Pancreas (tissue), 10 donors: ENCODE results near the gene DDX56. TPM values are rescaled to one million over a fixed set of nuclear protein-coding genes. Genes with fewer than 3 reads are reported as not detected.

Experiments
- ATAC-seq, 4 donors: fragments of 200-7000 bp; cut with Tn5 transposase; one replicate each; pipeline versions ENCODE4 v1.8.0 to v1.9.1; 2020; ENCODE audit warnings: mild to moderate bottlenecking in 4 of 4, moderate library complexity in 4 of 4
- DNase-seq, 6 donors: peaks; one replicate each; pipeline ENCODE4 v3.0.0-alpha.2; 2020
- FAIRE-seq: peaks from 2 replicates; lab custom pipeline; 2012; peaks lifted over from hg19 to GRCh38; lab: Jason Lieb, UNC
- H3K27ac ChIP-seq, 4 donors: fragments of 200-600 bp; sonication (generic); 1 replicate in 3 of 4; 2 replicates in 1 of 4; pipeline versions ENCODE4 v1.5.0 to v1.8.0; 2020
- H3K27me3 ChIP-seq, 4 donors: fragments of 200-600 bp; one replicate each; pipeline ENCODE4 v1.8.0; 2021
- H3K36me3 ChIP-seq, 3 donors: fragments of 200-600 bp; sonication (generic) in 1 of 3; one replicate each; pipeline versions ENCODE4 v1.5.0 to v1.8.0; 2020 to 2021
- H3K4me1 ChIP-seq, 3 donors: fragments of 200-600 bp; one replicate each; pipeline ENCODE4 v1.8.0; 2021
- H3K4me3 ChIP-seq, 4 donors: fragments of 200-600 bp; sonication (generic) in 2 of 4; one replicate each; pipeline versions ENCODE4 v1.5.0 to v1.8.0; 2020 to 2021
- H3K9me3 ChIP-seq, 4 donors: fragments of 200-600 bp; one replicate each; pipeline ENCODE4 v1.8.0; 2021
- WGBS, 2 donors: extraction: QIAGEN DNeasy Blood & Tissue Kit; methylation state at CpG; one replicate each; pipeline ENCODE4 v1.1.7; 2013; 5-methylcytosine and 5-hydroxymethylcytosine counted together
- intact Hi-C, 3 donors: fragments of 100-400 bp; cut with DNase I; formaldehyde crosslinking; loops; one replicate each; pipeline versions ENCODE4 v1.11.1 to v1.14.2; 2022
- polyA plus RNA-seq, 2 donors: library from polyadenylated mRNA; stranded (reverse); fragments of 200-250 nt; gene quantifications; one replicate each; pipeline ENCODE4 v1.2.3, GENCODE V29; 2013
- total RNA-seq, 6 donors: library from RNA; stranded (reverse); fragmentation: NEBNext Ultra II Directional in 4 of 6; extraction: Animal tissue kit (Norgen Biotek cat#: 25700) in 4 of 6; gene quantifications; one replicate each; pipeline versions ENCODE4 v1.2.1 to v1.2.4, GENCODE V29; 2021 to 2023
- TF ChIP-seq, protein P1 (sequence below), 4 donors: fragments of 200-600 bp; sonication (generic) in 3 of 4; IDR thresholded peaks; one replicate each; pipeline versions ENCODE4 v1.5.0 to v1.8.0; 2021; ENCODE audit warnings: antibody characterized with exemption in 4 of 4
- donor health status: healthy with polysubstance abuse.
- donor health status: DM: no; HTN: no; CAD: no; lungs with moderate emphysema.
- donor health status: DM: no; HTN: no; CAD: no.
- donor health status: control.
- donor health status: control.
- donor health status: Bipolar disorder and iron deficiency.
- donor health status: DM: yes; HTN: yes; CAD: no.
- donor health status: DM: no; HTN: no; CAD: no.
- donor health status: DM: no; HTN: no; CAD: no.
- donor health status: DM: yes; HTN: yes; CAD: no.

Gene DDX56
- total and polyA plus RNA-seq, 8 donors, result 23.0 to 114 (median 30.4) TPM

DNA sequence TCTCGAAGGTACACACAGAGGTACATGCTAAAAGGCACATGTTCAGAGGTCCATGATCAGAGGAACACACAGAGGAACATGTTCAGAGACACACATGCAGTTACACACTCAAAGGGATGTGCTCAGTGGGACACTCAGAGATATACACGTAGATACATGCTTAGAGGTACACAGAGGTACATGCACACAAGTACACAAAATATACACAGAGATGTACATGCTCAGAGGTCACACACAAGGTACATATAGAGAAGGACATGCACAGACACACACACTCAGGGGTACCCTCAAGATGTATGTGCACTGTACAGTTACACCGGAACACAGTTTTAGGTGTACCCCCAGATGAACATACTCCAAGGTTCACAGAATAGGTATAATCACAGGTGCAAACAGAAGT lies 51.4 kb downstream of the DDX56 start:
- H3K36me3 ChIP-seq, result no peaks in the 10 kb centered on the region
- no peaks in the 10 kb centered on the region for H3K27me3 ChIP-seq
- no peak overlapping the region for H3K4me3 ChIP-seq
- DNase-seq (no peak), FAIRE-seq (no peak), ATAC-seq (no peak)
- no peaks in the 10 kb centered on the region for H3K9me3 ChIP-seq
- TF ChIP-seq, protein P1, sequence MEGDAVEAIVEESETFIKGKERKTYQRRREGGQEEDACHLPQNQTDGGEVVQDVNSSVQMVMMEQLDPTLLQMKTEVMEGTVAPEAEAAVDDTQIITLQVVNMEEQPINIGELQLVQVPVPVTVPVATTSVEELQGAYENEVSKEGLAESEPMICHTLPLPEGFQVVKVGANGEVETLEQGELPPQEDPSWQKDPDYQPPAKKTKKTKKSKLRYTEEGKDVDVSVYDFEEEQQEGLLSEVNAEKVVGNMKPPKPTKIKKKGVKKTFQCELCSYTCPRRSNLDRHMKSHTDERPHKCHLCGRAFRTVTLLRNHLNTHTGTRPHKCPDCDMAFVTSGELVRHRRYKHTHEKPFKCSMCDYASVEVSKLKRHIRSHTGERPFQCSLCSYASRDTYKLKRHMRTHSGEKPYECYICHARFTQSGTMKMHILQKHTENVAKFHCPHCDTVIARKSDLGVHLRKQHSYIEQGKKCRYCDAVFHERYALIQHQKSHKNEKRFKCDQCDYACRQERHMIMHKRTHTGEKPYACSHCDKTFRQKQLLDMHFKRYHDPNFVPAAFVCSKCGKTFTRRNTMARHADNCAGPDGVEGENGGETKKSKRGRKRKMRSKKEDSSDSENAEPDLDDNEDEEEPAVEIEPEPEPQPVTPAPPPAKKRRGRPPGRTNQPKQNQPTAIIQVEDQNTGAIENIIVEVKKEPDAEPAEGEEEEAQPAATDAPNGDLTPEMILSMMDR (IDR thresholded peaks at IDR 0.05), result no peak
- no peaks in the 10 kb centered on the region for H3K4me1 ChIP-seq
- WGBS, 2 donors, result 77 to 86% methylated on average over 3 of the region's 3 CpGs
- intact Hi-C loops, result no loop called here
- no peak overlapping the region for H3K27ac ChIP-seq

DNA sequence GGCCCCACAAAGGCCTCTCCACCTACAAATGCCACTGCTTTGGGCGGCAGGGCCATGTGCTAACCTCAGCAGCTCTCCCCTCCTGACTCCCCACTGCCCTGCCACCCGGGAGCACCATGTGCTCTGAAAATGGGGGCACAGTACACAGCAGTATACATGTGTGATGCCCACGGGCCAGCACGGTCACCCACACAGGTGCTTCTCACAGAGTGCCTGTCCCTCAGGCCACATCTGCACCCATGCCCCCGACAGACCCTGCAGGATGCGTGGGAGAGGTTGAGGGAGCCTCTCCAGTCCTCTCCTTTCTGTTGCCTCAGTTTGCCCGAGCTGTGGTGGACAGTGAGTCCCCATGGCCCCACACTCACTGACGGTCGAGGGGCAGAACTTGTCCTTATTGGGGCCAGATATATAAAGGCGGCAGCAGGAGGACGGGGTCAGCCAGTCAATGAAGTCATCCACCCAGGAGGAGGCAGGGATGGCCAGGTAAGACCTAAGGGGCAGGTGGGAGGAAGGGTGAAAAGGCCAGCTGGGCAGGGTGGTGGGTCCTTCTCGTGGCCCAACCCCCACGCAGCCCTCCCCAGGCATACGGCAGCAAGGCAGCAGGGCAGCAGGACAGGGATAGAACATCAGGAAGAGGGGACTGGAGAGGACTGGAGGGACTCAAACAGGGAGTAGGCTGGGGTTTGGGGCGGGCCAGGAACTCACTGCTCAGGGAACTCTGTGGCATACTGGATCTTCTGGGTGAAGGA lies 52.2 kb downstream of the DDX56 start:
- no peak for ATAC-seq
- H3K9me3 ChIP-seq, result no peaks in the 10 kb centered on the region
- TF ChIP-seq, protein P1 (IDR thresholded peaks at IDR 0.05), result no peak
- no peak overlapping the region for H3K27ac ChIP-seq
- H3K4me3 ChIP-seq, result no peak overlapping the region
- DNase-seq, result peak in 1 of 6 donors; percentile 41
- no peaks in the 10 kb centered on the region for H3K36me3 ChIP-seq
- H3K27me3 ChIP-seq, result no peaks in the 10 kb centered on the region
- intact Hi-C loops, result no loop called here
- no peak for FAIRE-seq
- 68 to 71% methylated on average over 14 to 15 of the region's 15 CpGs for WGBS, 2 donors
- H3K4me1 ChIP-seq, result no peaks in the 10 kb centered on the region

DNA sequence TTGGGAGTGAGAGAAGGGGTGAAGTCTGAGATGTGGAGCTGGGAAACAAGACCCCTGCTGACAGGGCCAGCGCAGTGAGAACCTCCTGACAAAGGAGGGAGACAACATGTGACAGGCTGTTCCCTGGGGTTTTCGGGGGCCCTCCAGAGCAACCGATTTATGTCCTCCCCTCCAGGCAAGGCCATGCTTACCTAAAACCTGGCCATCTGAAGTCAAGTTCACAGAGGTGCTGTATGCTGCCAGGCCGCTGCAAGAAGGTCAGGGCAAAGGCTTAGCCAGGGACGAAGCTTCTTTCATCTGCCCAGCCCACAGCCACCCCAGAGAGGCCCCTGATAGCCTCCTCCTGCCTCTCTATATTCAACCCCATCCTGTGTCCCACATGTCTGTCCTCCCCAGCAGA lies 53.1 kb downstream of the DDX56 start:
- Histone ChIP-seq H3K4me3 (no peak overlapping the region), H3K36me3 (no peaks in the 10 kb centered on the region), H3K27me3 (no peaks in the 10 kb centered on the region), H3K9me3 (no peaks in the 10 kb centered on the region), H3K4me1 (no peaks in the 10 kb centered on the region), H3K27ac (no peak overlapping the region)
- no peak for ATAC-seq
- TF ChIP-seq, protein P1 (IDR thresholded peaks at IDR 0.05), result no peak
- intact Hi-C loops, result no loop called here
- no peak for DNase-seq
- WGBS, 2 donors, result 77 to 82% methylated on average over 5 of the region's 5 CpGs
- no peak for FAIRE-seq

DNA sequence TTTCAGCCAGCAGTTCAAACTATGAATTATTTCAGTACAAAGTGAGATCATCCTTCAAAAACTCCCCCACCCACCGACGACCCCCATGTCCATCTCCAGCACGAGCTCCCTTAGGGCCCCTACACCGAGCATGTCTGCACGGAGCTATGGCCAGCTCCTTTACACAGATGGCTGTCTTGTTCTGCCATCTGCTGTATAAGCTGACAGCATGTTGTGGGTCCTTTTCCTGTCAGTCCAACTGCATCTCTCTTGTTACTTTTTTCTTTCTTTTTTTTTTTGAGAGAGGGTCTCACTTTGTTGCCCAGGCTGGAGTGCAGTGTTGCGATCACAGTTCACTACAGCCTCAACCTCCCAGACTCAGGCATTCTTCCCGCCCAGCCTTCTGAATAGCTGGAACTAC lies 54.2 kb downstream of the DDX56 start:
- intact Hi-C loops, result no loop called here
- 66 to 75% methylated on average over 7 of the region's 7 CpGs for WGBS, 2 donors
- DNase-seq (no peak), ATAC-seq (no peak), FAIRE-seq (no peak)
- Histone ChIP-seq H3K4me1 (no peaks in the 10 kb centered on the region), H3K4me3 (no peak overlapping the region), H3K9me3 (no peaks in the 10 kb centered on the region), H3K27ac (no peak overlapping the region), H3K36me3 (no peaks in the 10 kb centered on the region), H3K27me3 (no peaks in the 10 kb centered on the region)
- TF ChIP-seq, protein P1 (IDR thresholded peaks at IDR 0.05), result no peak

DNA sequence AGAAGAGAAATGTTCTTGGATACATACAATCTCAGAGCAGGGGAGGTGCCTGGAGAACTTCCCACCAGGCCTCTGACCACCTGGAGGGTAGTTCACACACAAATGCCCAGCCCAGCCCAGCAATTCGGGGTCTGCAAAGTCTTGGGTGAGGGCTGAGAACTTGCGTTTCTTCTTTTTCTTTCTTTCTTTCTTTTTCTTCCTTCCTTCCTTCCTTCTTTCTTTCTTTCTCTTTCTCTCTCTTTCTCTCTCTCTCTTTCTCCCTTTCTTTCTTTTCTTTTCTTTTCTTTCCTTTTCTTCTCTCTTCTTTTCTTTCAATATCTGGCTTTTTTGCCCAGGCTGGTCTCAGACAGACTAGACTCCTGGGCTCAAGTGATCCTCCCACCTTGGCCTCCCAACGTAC lies 54.9 kb downstream of the DDX56 start:
- intact Hi-C loops, result no loop called here

More for the DNA sequence above, 54.9 kb downstream of the DDX56 start:
- TF ChIP-seq, protein P1 (IDR thresholded peaks at IDR 0.05), result no peak
- FAIRE-seq, result no peak
- no peaks in the 10 kb centered on the region for H3K9me3 ChIP-seq
- H3K36me3 ChIP-seq, result no peaks in the 10 kb centered on the region
- WGBS, 2 donors, result 70 to 76% methylated on average over 3 of the region's 3 CpGs
- H3K4me3 ChIP-seq, result no peak overlapping the region
- H3K27ac ChIP-seq, result no peak overlapping the region
- no peaks in the 10 kb centered on the region for H3K27me3 ChIP-seq
- H3K4me1 ChIP-seq, result no peaks in the 10 kb centered on the region
- DNase-seq, result no peak
- ATAC-seq, result no peak
